Right atrium auricular region (tissue), 2 donors: ENCODE results near the gene KANK4. TPM values are rescaled to one million over a fixed set of nuclear protein-coding genes. Genes with fewer than 3 reads are reported as not detected.

Experiments used
- DNase-seq: peaks from one replicate; pipeline ENCODE4 v3.0.0-alpha.2; 2019; ENCODE audit warnings: low spot score
- H3K27ac ChIP-seq, 2 donors: fragments of 200-600 bp; sonication (generic); 1 replicate in 1 of 2; 2 replicates in 1 of 2; pipeline ENCODE4 v1.5.1; 2016 to 2019
- H3K27me3 ChIP-seq, 2 donors: fragments of 200-600 bp; sonication (generic); one replicate each; pipeline versions ENCODE4 v1.5.1 to v1.6.0; 2017 to 2019
- H3K36me3 ChIP-seq: fragments of 200-600 bp; sonication (generic); one replicate; pipeline ENCODE4 v1.5.1; 2016
- H3K4me1 ChIP-seq, 2 donors: fragments of 200-600 bp; sonication (generic); one replicate each; pipeline versions ENCODE4 v1.5.1 to v1.6.0; 2017 to 2019
- H3K4me3 ChIP-seq, 2 donors: fragments of 200-600 bp; sonication (generic); 1 replicate in 1 of 2; 2 replicates in 1 of 2; pipeline ENCODE4 v1.5.1; 2017 to 2019; ENCODE audit warnings: mild to moderate bottlenecking in 1 of 2, moderate library complexity in 1 of 2
- H3K9me3 ChIP-seq, 2 donors: fragments of 200-600 bp; sonication (generic); one replicate each; pipeline ENCODE4 v1.5.1; 2019
- total RNA-seq, 2 donors: library from RNA; depleted of rRNA; stranded (reverse); fragments of >200 nt; gene quantifications; one replicate each; pipeline ENCODE4 v1.1.0, GENCODE V29; 2016
- TF ChIP-seq, protein P1 (sequence below), 2 donors: fragments of 200-600 bp; sonication (generic); IDR thresholded peaks; one replicate each; pipeline ENCODE4 v1.5.1; 2019; ENCODE audit warnings: antibody characterized with exemption in 2 of 2

The KANK4 gene
- total RNA-seq, 2 donors from 2014 or later = 0.12 to 0.63 TPM

DNA sequence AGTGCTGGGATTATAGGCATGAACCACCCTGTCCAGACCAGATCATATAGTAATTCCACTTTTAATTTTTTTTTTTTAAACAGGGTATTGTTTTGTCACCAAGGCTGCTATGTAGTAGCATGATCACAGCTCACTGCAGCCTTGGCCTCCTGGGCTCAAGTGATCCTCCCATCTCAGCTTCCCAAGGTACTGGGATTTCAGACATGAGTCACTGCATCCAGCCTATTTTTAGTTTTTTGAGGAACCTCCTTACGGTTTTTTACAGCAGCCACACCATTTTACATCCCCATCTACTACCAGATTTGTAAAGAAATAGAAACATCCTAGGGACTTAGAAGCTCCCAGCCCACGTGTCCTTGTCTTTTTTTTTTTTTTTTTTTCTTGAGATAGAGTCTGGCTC lies 100.6 kb downstream of the KANK4 start:
- no peak overlapping the region for H3K4me3 ChIP-seq
- no peak overlapping the region for H3K27ac ChIP-seq
- H3K27me3 ChIP-seq = no peaks in the 10 kb centered on the region
- no peaks in the 10 kb centered on the region for H3K36me3 ChIP-seq
- H3K4me1 ChIP-seq = no peaks in the 10 kb centered on the region
- no peaks in the 10 kb centered on the region for H3K9me3 ChIP-seq
- no peak for DNase-seq
- TF ChIP-seq, protein P1, sequence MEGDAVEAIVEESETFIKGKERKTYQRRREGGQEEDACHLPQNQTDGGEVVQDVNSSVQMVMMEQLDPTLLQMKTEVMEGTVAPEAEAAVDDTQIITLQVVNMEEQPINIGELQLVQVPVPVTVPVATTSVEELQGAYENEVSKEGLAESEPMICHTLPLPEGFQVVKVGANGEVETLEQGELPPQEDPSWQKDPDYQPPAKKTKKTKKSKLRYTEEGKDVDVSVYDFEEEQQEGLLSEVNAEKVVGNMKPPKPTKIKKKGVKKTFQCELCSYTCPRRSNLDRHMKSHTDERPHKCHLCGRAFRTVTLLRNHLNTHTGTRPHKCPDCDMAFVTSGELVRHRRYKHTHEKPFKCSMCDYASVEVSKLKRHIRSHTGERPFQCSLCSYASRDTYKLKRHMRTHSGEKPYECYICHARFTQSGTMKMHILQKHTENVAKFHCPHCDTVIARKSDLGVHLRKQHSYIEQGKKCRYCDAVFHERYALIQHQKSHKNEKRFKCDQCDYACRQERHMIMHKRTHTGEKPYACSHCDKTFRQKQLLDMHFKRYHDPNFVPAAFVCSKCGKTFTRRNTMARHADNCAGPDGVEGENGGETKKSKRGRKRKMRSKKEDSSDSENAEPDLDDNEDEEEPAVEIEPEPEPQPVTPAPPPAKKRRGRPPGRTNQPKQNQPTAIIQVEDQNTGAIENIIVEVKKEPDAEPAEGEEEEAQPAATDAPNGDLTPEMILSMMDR (IDR thresholded peaks at IDR 0.05) = no peak

DNA sequence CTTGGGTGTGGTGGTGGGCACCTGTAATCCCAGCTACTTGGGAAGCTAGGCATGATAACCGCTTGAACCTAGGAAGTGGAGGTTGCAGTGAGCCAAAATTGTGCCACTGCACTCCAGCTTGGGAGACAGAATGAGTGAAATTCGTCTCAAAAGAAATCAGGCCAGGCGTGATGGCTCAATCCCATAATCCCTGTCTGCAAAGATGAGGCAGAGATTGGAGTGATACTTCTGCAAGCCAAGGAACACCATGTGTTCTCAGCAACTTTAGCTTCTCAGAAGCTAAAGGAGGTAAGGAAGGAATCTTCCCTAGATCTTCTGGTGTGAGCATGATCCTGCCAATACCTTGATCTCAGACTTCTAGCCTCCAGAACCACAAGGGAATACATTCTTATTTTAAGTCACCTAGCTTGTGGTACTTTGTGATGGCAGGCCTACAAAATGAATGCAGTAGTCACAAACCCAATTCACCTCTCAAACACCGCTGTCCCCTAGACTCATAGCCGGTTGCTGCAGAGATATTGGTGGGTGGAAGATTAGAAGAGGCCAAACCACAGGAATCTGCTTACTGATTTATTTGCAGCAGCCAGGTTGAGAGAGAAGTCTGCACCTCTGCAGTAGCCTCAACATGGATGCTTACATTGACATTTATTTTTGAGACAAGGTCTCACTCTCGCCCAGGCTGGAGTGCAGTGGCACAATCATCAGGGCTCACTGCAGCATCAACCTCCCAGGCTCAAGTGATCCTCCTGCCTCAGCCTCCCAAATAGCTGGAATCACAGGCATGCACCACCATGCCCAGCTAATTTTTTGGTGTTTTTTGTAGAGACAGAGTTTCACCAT lies 105.9 kb downstream of the KANK4 start:
- TF ChIP-seq, protein P1 (IDR thresholded peaks at IDR 0.05) = no peak
- Histone ChIP-seq H3K4me3 (no peak overlapping the region), H3K36me3 (no peaks in the 10 kb centered on the region), H3K27ac (no peak overlapping the region), H3K4me1 (no peaks in the 10 kb centered on the region), H3K27me3 (no peaks in the 10 kb centered on the region), H3K9me3 (peaks cover 4 to 11% of the 10 kb centered on the region in 2 donors)
- DNase-seq = no peak

DNA sequence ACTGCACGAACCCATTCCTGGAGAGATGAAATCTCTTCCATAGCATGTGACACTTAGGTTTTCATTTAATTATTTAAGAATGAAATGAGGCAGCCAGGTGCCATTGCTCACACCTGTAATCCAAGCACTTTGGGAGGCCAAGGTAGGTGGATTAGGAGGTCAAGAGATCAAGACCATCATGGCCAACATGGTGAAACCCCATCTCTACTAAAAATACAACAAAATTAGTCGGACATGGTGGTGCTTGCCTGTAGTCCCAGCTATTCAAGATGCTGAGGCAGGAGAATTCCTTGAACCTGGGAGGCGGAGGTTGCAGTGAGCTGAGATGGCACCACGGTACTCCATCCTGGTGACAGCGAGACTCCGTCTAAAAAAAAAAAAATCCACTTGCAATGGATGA lies 106.8 kb downstream of the KANK4 start:
- no peak for DNase-seq

DNA sequence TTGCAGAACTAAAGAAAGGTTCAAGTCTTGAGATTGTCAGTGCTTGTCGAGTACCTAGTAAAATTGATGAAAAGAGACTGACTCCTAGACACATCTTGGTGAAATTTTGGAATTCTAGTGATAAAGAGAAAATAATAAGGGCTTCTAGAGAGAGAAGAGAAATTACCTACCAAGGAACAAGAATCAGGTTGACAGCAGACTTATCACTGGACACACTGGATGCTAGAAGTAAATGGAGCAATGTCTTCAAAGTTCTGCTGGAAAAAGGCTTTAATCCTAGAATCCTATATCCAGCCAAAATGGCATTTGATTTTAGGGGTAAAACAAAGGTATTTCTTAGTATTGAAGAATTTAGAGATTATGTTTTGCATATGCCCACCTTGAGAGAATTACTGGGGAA lies 108.3 kb downstream of the KANK4 start:
- peaks cover 4 to 11% of the 10 kb centered on the region in 2 donors for H3K9me3 ChIP-seq
- no peaks in the 10 kb centered on the region for H3K4me1 ChIP-seq
- H3K4me3 ChIP-seq = no peak overlapping the region
- TF ChIP-seq, protein P1 (IDR thresholded peaks at IDR 0.05) = no peak
- no peak for DNase-seq
- H3K27ac ChIP-seq = no peak overlapping the region
- no peaks in the 10 kb centered on the region for H3K27me3 ChIP-seq
- no peaks in the 10 kb centered on the region for H3K36me3 ChIP-seq

More for the DNA sequence above, 106.8 kb downstream of the KANK4 start:
- Histone ChIP-seq H3K36me3 (no peaks in the 10 kb centered on the region), H3K4me3 (no peak overlapping the region), H3K27ac (no peak overlapping the region), H3K27me3 (no peaks in the 10 kb centered on the region), H3K4me1 (no peaks in the 10 kb centered on the region), H3K9me3 (peaks cover 4 to 11% of the 10 kb centered on the region in 2 donors)
- TF ChIP-seq, protein P1 (IDR thresholded peaks at IDR 0.05) = no peak

DNA sequence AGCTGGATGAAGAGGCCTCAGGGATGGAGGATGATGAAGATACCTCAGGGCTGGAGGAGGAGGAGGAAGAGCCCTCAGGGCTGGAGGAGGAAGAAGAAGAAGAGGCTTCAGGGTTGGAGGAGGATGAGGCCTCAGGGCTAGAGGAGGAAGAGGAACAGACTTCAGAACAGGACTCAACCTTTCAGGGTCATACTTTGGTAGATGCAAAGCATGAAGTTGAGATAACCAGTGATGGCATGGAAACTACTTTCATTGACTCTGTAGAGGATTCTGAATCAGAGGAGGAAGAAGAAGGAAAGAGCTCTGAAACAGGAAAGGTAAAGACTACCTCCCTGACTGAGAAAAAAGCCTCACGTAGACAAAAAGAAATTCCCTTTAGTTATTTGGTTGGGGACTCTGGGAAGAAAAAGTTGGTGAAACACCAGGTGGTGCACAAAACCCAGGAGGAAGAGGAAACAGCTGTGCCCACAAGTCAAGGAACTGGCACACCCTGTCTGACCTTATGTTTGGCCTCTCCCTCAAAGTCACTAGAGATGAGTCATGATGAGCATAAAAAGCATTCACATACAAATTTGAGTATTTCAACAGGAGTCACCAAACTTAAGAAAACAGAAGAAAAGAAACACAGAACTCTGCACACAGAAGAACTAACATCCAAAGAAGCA lies 109.2 kb downstream of the KANK4 start:
- Histone ChIP-seq H3K4me3 (no peak overlapping the region), H3K36me3 (no peaks in the 10 kb centered on the region), H3K27ac (no peak overlapping the region), H3K27me3 (no peaks in the 10 kb centered on the region), H3K4me1 (no peaks in the 10 kb centered on the region), H3K9me3 (peaks cover 4 to 11% of the 10 kb centered on the region in 2 donors)
- TF ChIP-seq, protein P1 (IDR thresholded peaks at IDR 0.05) = no peak
- DNase-seq = no peak
